H9 (cell line): ENCODE results near the gene IFIT5. TPM values are rescaled to one million over a fixed set of nuclear protein-coding genes. Genes with fewer than 3 reads are reported as not detected.

Experiments used
- DNase-seq: peaks from one replicate; pipeline ENCODE4 v3.0.0-alpha.2; 2017
- H2AFZ ChIP-seq: one replicate; pipeline ENCODE4 v1.6.1; 2013; ENCODE audit warnings: mild to moderate bottlenecking, low read length, control low read depth, moderate library complexity
- H2AK5ac ChIP-seq: 2 replicates; pipeline ENCODE4 v1.6.1; 2013; ENCODE audit warnings: low read length, control low read depth, mixed read lengths; ENCODE audit not compliant: insufficient read length
- H2BK120ac ChIP-seq: one replicate; pipeline ENCODE4 v1.6.1; 2013; ENCODE audit warnings: low read depth, mild to moderate bottlenecking, low read length, control low read depth, inconsistent platforms; ENCODE audit not compliant: poor library complexity, severe bottlenecking
- H2BK12ac ChIP-seq: 2 replicates; pipeline ENCODE4 v1.6.1; 2013; ENCODE audit warnings: low read length, control low read depth, mixed read lengths, low read depth; ENCODE audit not compliant: insufficient read length
- H2BK15ac ChIP-seq: 2 replicates; pipeline ENCODE4 v1.6.1; 2013; ENCODE audit warnings: low read depth, low read length, control low read depth
- H2BK20ac ChIP-seq: one replicate; pipeline ENCODE4 v1.6.1; 2013; ENCODE audit warnings: low read depth, mild to moderate bottlenecking, low read length, control low read depth, inconsistent platforms; ENCODE audit not compliant: poor library complexity, severe bottlenecking
- H2BK5ac ChIP-seq: 2 replicates; pipeline ENCODE4 v1.6.1; 2013; ENCODE audit warnings: low read length, control low read depth, mixed read lengths; ENCODE audit not compliant: insufficient read length
- H3K14ac ChIP-seq: 2 replicates; pipeline ENCODE4 v1.6.1; 2013; ENCODE audit warnings: low read length, control low read depth; ENCODE audit not compliant: insufficient read depth
- H3K18ac ChIP-seq: 2 replicates; pipeline ENCODE4 v1.6.1; 2013; ENCODE audit warnings: low read depth, mild to moderate bottlenecking, mixed read lengths, low read length, control low read depth; ENCODE audit not compliant: insufficient read length
- H3K23ac ChIP-seq: 2 replicates; pipeline ENCODE4 v1.6.1; 2013; ENCODE audit warnings: low read length, control low read depth, mixed read lengths, low read depth; ENCODE audit not compliant: insufficient read length
- H3K23me2 ChIP-seq: 2 replicates; pipeline ENCODE4 v1.6.1; 2013; ENCODE audit warnings: low read depth, mild to moderate bottlenecking, mixed read lengths, low read length, control low read depth; ENCODE audit not compliant: insufficient read length, poor library complexity, severe bottlenecking
- H3K27ac ChIP-seq: 2 replicates; pipeline ENCODE4 v1.5.1; 2013; ENCODE audit warnings: low read length, control low read depth, mixed read lengths, low read depth; ENCODE audit not compliant: insufficient read length
- H3K27me3 ChIP-seq: 2 replicates; pipeline ENCODE4 v1.6.1; 2013; ENCODE audit warnings: low read length, control low read depth, inconsistent platforms; ENCODE audit not compliant: insufficient read depth
- H3K4ac ChIP-seq: 2 replicates; pipeline ENCODE4 v1.6.1; 2013; ENCODE audit warnings: low read depth, mild to moderate bottlenecking, control low read depth, inconsistent platforms, low read length, moderate library complexity
- H3K4me1 ChIP-seq: 2 replicates; pipeline ENCODE4 v1.6.1; 2013; ENCODE audit warnings: low read length, control low read depth, inconsistent platforms; ENCODE audit not compliant: insufficient read depth
- H3K4me2 ChIP-seq: 2 replicates; pipeline ENCODE4 v1.6.1; 2013; ENCODE audit warnings: low read length, control low read depth, mixed read lengths; ENCODE audit not compliant: insufficient read length, insufficient read depth
- H3K56ac ChIP-seq: 2 replicates; pipeline ENCODE4 v1.6.1; 2013; ENCODE audit warnings: low read depth, mild to moderate bottlenecking, mixed read lengths, low read length, control low read depth; ENCODE audit not compliant: insufficient read length
- H3K79me1 ChIP-seq: 2 replicates; pipeline ENCODE4 v1.6.1; 2013; ENCODE audit warnings: low read depth, mild to moderate bottlenecking, moderate library complexity, low read length, control low read depth, inconsistent platforms; ENCODE audit not compliant: insufficient read depth, poor library complexity, severe bottlenecking
- H3K79me2 ChIP-seq: 2 replicates; pipeline ENCODE4 v1.6.1; 2013; ENCODE audit warnings: low read length, control low read depth, inconsistent platforms; ENCODE audit not compliant: insufficient read depth
- H3K9ac ChIP-seq: 2 replicates; pipeline ENCODE4 v1.6.1; 2013; ENCODE audit warnings: low read length, control low read depth, mixed read lengths; ENCODE audit not compliant: insufficient read length; ENCODE audit errors: extremely low read depth
- H3K9me3 ChIP-seq: one replicate; pipeline ENCODE4 v1.6.1; 2013; ENCODE audit warnings: low read depth, low read length, inconsistent platforms; ENCODE audit not compliant: control insufficient read depth
- H3T11ph ChIP-seq: one replicate; pipeline ENCODE4 v1.6.1; 2013; ENCODE audit warnings: mild to moderate bottlenecking, low read length, control low read depth, inconsistent platforms
- H4K20me1 ChIP-seq: one replicate; pipeline ENCODE4 v1.6.1; 2013; ENCODE audit not compliant: control insufficient read depth, insufficient read length, insufficient read depth
- H4K5ac ChIP-seq: 2 replicates; pipeline ENCODE4 v1.6.1; 2013; ENCODE audit warnings: low read depth, mild to moderate bottlenecking, mixed read lengths, low read length, control low read depth; ENCODE audit not compliant: insufficient read length
- H4K8ac ChIP-seq: replicated peaks from 2 replicates; pipeline ENCODE4 v1.6.1; 2013; ENCODE audit warnings: low read length, control low read depth, mixed read lengths, low read depth; ENCODE audit not compliant: insufficient read length
- H4K91ac ChIP-seq: 2 replicates; pipeline ENCODE4 v1.6.1; 2013; ENCODE audit warnings: low read depth, mild to moderate bottlenecking, moderate library complexity, mixed read lengths, low read length, control low read depth; ENCODE audit not compliant: insufficient read length
- H3K27ac Mint-ChIP-seq, 3 experiments: 2 replicates in 2 of 3; 3 replicates in 1 of 3; pipeline ENCODE4 v1.8.0; 2020 to 2021; ENCODE audit warnings: mixed read lengths in 3 of 3, mild to moderate bottlenecking in 1 of 3, moderate library complexity in 1 of 3
- H3K27me3 Mint-ChIP-seq: 2 replicates; pipeline ENCODE4 v1.8.0; 2021; ENCODE audit warnings: low read depth, mild to moderate bottlenecking, moderate library complexity, mixed read lengths
- H3K36me3 Mint-ChIP-seq, 3 experiments: 2 replicates in 2 of 3; 3 replicates in 1 of 3; pipeline ENCODE4 v1.8.0; 2020 to 2021; ENCODE audit warnings: low read depth in 3 of 3, mixed read lengths in 3 of 3; ENCODE audit not compliant: insufficient read depth in 1 of 3
- H3K4me1 Mint-ChIP-seq, 2 experiments: 2 replicates each; pipeline ENCODE4 v1.8.0; 2020; ENCODE audit warnings: mixed read lengths in 2 of 2
- H3K4me3 Mint-ChIP-seq, 2 experiments: 2 replicates in 1 of 2; 3 replicates in 1 of 2; pipeline ENCODE4 v1.8.0; 2020 to 2021; ENCODE audit warnings: mild to moderate bottlenecking in 2 of 2, mixed read lengths in 2 of 2, moderate library complexity in 1 of 2
- H3K9me3 Mint-ChIP-seq, 2 experiments: 2 replicates in 1 of 2; 3 replicates in 1 of 2; pipeline ENCODE4 v1.8.0; 2020; ENCODE audit warnings: mild to moderate bottlenecking in 2 of 2, mixed read lengths in 2 of 2, moderate library complexity in 1 of 2
- CTCF ChIP-seq: fragments of 200-600 bp; sonication (generic); conservative IDR thresholded peaks from 3 replicates; pipeline ENCODE4 v1.8.0; 2021; ENCODE audit warnings: antibody characterized with exemption, mild to moderate bottlenecking
- WGBS: extraction: QIAGEN DNeasy Blood & Tissue Kit; methylation state at CpG from one replicate; pipeline ENCODE4 v1.1.7; 2013; ENCODE audit warnings: missing lambda C conversion rate, low lambda C conversion rate, mixed read lengths; ENCODE audit not compliant: insufficient read length; ENCODE audit errors: extremely low coverage; 5-methylcytosine and 5-hydroxymethylcytosine counted together
- long read RNA-seq: library from polyadenylated mRNA; unstranded; transcript quantifications from one replicate; pipeline ENCODE4 v2.0.0, GENCODE V29; 2020
- total RNA-seq: library from RNA; stranded (reverse); gene quantifications from 2 replicates; pipeline ENCODE4 v1.2.1, GENCODE V29; 2021

IFIT5 gene
- total RNA-seq: 2.1 and 2.3 TPM in 2 replicates
- long read RNA-seq, full-length matches to known transcripts: 21 of 22 reads
- long read RNA-seq, partial matches to known transcripts: 0 of 22 reads
- long read RNA-seq, other reads (novel, unspliced or antisense): 1 of 22 reads

- Histone ChIP-seq H2BK20ac (no peak within 1 kb of the TSS), H2BK120ac (no peak within 1 kb of the TSS), H2AFZ (peak within 1 kb of the TSS; percentile 45), H2BK5ac (no peak within 1 kb of the TSS), H3K4me2 (peak within 1 kb of the TSS; percentile 81), H4K8ac (no peak within 1 kb of the TSS), H3K79me2 (no peaks in the 10 kb centered on the region), H3K56ac (no peak within 1 kb of the TSS), H3T11ph (no peak within 1 kb of the TSS), H3K9ac (peak within 1 kb of the TSS; percentile 64), H3K14ac (peak within 1 kb of the TSS; percentile 72), H4K5ac (no peak within 1 kb of the TSS), H3K18ac (peak within 1 kb of the TSS; percentile 61), H3K9me3 (no peaks in the 10 kb centered on the region), H2AK5ac (no peak within 1 kb of the TSS), H4K91ac (no peak within 1 kb of the TSS), H2BK12ac (no peak within 1 kb of the TSS), H3K27me3 (peaks cover 2% of the 10 kb centered on the region; the same call in 1 of the 2 replicates), H3K4ac (no peak within 1 kb of the TSS), H3K27ac (no peak within 1 kb of the TSS), H4K20me1 (no peaks in the 10 kb centered on the region), H3K4me1 (no peaks in the 10 kb centered on the region; the same call in 1 of the 2 replicates), H3K23ac (no peak within 1 kb of the TSS), H3K23me2 (peaks cover 9% of the 10 kb centered on the region), H3K79me1 (no peaks in the 10 kb centered on the region), H2BK15ac (no peak within 1 kb of the TSS)
- TF ChIP-seq CTCF: no peak
- DNase-seq: peak; percentile 73
- Mint-ChIP-seq H3K4me3 (peak within 1 kb of the TSS; percentile 89 to 93), H3K27me3 (peaks cover 27% of the 10 kb centered on the region), H3K9me3 (peaks cover 2 to 9% of the 10 kb centered on the region in 2 experiments; a peak in 3 of 5 replicates), H3K27ac (peak within 1 kb of the TSS in 2 of 3 experiments; percentile 16 to 84; a peak in 3 of 7 replicates), H3K4me1 (peaks cover 16 to 20% of the 10 kb centered on the region in 2 experiments), H3K36me3 (peaks cover 3 to 11% (median 9%) of the 10 kb centered on the region in 3 experiments; a peak in 6 of 7 replicates)
- WGBS: no CpG with 5 or more reads among the region's 48 CpGs
Measured at GRCh38 chr10:89414146-89414878, at the start of gene IFIT5. IFIT5 (plus strand) TSS chr10:89414568; CDS start chr10:89414799, 231 bp downstream.
